Endothelial cell of umbilical vein (primary cell): Measurements from ENCODE around the gene CELF2. TPM values are rescaled to one million over a fixed set of nuclear protein-coding genes. Genes with fewer than 3 reads are reported as not detected.

Source experiments
- BruUV-seq: library from RNA; stranded (reverse); fragments of 400-500 nt; replicated peaks from 2 replicates; lab custom pipeline; 2021; lab: Mats Ljungman, UMichigan
- CTCF ChIA-PET: fragments of 300-600, 350-600 bp; sonication (Branson Sonifier 250); formaldehyde crosslinking; loops from one replicate; lab custom pipeline; 2021; ENCODE audit warnings: antibody characterized with exemption, inconsistent platforms; lab: Charles Lee
- POLR2A ChIA-PET: fragments of 300-600, 350-600 bp; sonication (Branson Sonifier 250); formaldehyde crosslinking; loops from one replicate; lab custom pipeline; 2021; ENCODE audit warnings: antibody characterized with exemption, inconsistent platforms; lab: Charles Lee
- DNase-seq: peaks from one replicate; pipeline ENCODE4 v3.0.0-alpha.2; 2011; ENCODE audit warnings: low read depth, low spot score
- FAIRE-seq: peaks from 2 replicates; lab custom pipeline; 2011; peaks lifted over from hg19 to GRCh38; lab: Jason Lieb, UNC
- H2AFZ ChIP-seq: 2 replicates; pipeline ENCODE4 v1.6.0; 2012; ENCODE audit warnings: low read depth, low read length, control low read depth, inconsistent platforms
- H3K27ac ChIP-seq: 2 replicates; pipeline ENCODE4 v1.5.1; 2011; ENCODE audit warnings: low read depth, mild to moderate bottlenecking, control low read depth, low read length, moderate library complexity; ENCODE audit not compliant: insufficient read depth
- H3K27me3 ChIP-seq, 2 experiments: 2 replicates each; pipeline versions ENCODE4 v1.6.0 to v1.6.1; 2011; ENCODE audit warnings: low read length in 2 of 2, mixed read lengths in 1 of 2; ENCODE audit not compliant: control insufficient read depth in 2 of 2, insufficient read depth in 2 of 2
- H3K36me3 ChIP-seq, 2 experiments: 2 replicates in 1 of 2; 3 replicates in 1 of 2; pipeline ENCODE4 v1.5.1; 2011; ENCODE audit warnings: low read length in 2 of 2, mild to moderate bottlenecking in 1 of 2, moderate library complexity in 1 of 2; ENCODE audit not compliant: control insufficient read depth in 2 of 2, insufficient read depth in 2 of 2; ENCODE audit errors: extremely low read depth in 1 of 2
- H3K4me1 ChIP-seq: 3 replicates; pipeline ENCODE4 v1.5.1; 2011; ENCODE audit warnings: mild to moderate bottlenecking, low read length; ENCODE audit not compliant: control insufficient read depth, insufficient read depth; ENCODE audit errors: extremely low read depth
- H3K4me2 ChIP-seq: 2 replicates; pipeline ENCODE4 v1.6.1; 2011; ENCODE audit warnings: low read length, control low read depth, mixed read lengths; ENCODE audit not compliant: insufficient read depth
- H3K4me3 ChIP-seq, 3 experiments: fragments of 200-600 bp in 1 of 3; sonication (generic), shearing (Covaris generic) in 1 of 3; replicated peaks in 1 of 3; 2 replicates each; pipeline ENCODE4 v1.5.1; 2011 to 2016; ENCODE audit warnings: control low read depth in 3 of 3, low read length in 3 of 3, mild to moderate bottlenecking in 2 of 3, inconsistent platforms in 1 of 3, low read depth in 1 of 3, moderate library complexity in 1 of 3; ENCODE audit not compliant: insufficient read depth in 1 of 3
- H3K79me2 ChIP-seq: 2 replicates; pipeline ENCODE4 v1.6.0; 2012; ENCODE audit warnings: low read length, inconsistent platforms; ENCODE audit not compliant: control insufficient read depth, insufficient read depth
- H3K9ac ChIP-seq: replicated peaks from 2 replicates; pipeline ENCODE3; 2011; ENCODE audit warnings: low read length, control low read depth; ENCODE audit not compliant: insufficient read depth; ENCODE audit errors: extremely low read depth
- H3K9me1 ChIP-seq: replicated peaks from 3 replicates; pipeline ENCODE4 v1.6.0; 2011; ENCODE audit warnings: mild to moderate bottlenecking, low read length; ENCODE audit not compliant: control insufficient read depth, insufficient read depth; ENCODE audit errors: extremely low read depth
- H3K9me3 ChIP-seq: replicated peaks from 2 replicates; pipeline ENCODE4 v1.5.1; 2012; ENCODE audit warnings: low read length, inconsistent platforms; ENCODE audit not compliant: control insufficient read depth, insufficient read depth
- H4K20me1 ChIP-seq: replicated peaks from 2 replicates; pipeline ENCODE3; 2011; ENCODE audit warnings: mild to moderate bottlenecking, low read length; ENCODE audit not compliant: control insufficient read depth, insufficient read depth; ENCODE audit errors: extremely low read depth
- CTCF ChIP-seq, 2 donors: IDR thresholded peaks; 1 replicate in 1 of 2; 2 replicates in 1 of 2; pipeline ENCODE4 v1.5.1; 2011; ENCODE audit warnings: low read length in 2 of 2, mild to moderate bottlenecking in 2 of 2, moderate library complexity in 2 of 2, control low read depth in 1 of 2, inconsistent platforms in 1 of 2, low read depth in 1 of 2; ENCODE audit not compliant: insufficient read depth in 1 of 2; ENCODE audit errors: extremely low read depth in 1 of 2
- EZH2 ChIP-seq: IDR thresholded peaks from 2 replicates; pipeline ENCODE4 v1.6.1; 2012; ENCODE audit warnings: borderline replicate concordance, low read depth, mild to moderate bottlenecking, moderate library complexity, low read length, inconsistent platforms; ENCODE audit not compliant: severe bottlenecking
- FOS ChIP-seq: IDR thresholded peaks from 2 replicates; pipeline ENCODE4 v1.6.1; 2011; ENCODE audit warnings: mild to moderate bottlenecking, low read length, moderate library complexity, borderline replicate concordance; ENCODE audit not compliant: insufficient read depth
- GATA2 ChIP-seq: IDR thresholded peaks from 2 replicates; pipeline ENCODE4 v1.7.0; 2011; ENCODE audit warnings: low read depth, mild to moderate bottlenecking, moderate library complexity, mixed read lengths, low read length; ENCODE audit not compliant: insufficient read length, insufficient read depth
- JUN ChIP-seq: IDR thresholded peaks from 2 replicates; pipeline ENCODE4 v1.6.1; 2011; ENCODE audit warnings: borderline replicate concordance, low read depth; ENCODE audit not compliant: insufficient read length, insufficient read depth
- MAX ChIP-seq: IDR thresholded peaks from 2 replicates; pipeline ENCODE4 v1.6.1; 2011; ENCODE audit not compliant: insufficient read depth, insufficient read length
- MYC ChIP-seq: IDR thresholded peaks from one replicate; pipeline ENCODE4 v1.6.1; 2011; ENCODE audit warnings: mild to moderate bottlenecking, low read depth, low read length
- POLR2A ChIP-seq: IDR thresholded peaks from 2 replicates; pipeline ENCODE4 v1.6.1; 2012; ENCODE audit warnings: low read depth, mild to moderate bottlenecking, control low read depth, low read length
- POLR2AphosphoS5 ChIP-seq: IDR thresholded peaks from 2 replicates; pipeline ENCODE4 v1.6.1; 2012; ENCODE audit warnings: low read depth, mild to moderate bottlenecking, control low read depth, low read length, moderate library complexity; ENCODE audit not compliant: insufficient read depth
- dilution Hi-C: fragments of 300-500 bp; cut with MboI; formaldehyde crosslinking; loops from one replicate; pipeline ENCODE4 v1.15.0; 2019; ENCODE audit warnings: low sequenced_read_pairs; ENCODE audit not compliant: extremely low pct_ligation_motif_present
- intact Hi-C: fragments of 100-400 bp; cut with micrococcal nuclease; formaldehyde crosslinking; loops from one replicate; pipeline ENCODE4 v1.10.0; 2022
- polyA plus RNA-seq, 4 experiments: library from polyadenylated mRNA; depleted of rRNA in 3 of 4; stranded (reverse) in 3 of 4; unstranded in 1 of 4; fragments of >200 nt; gene quantifications; 2 replicates each; pipeline versions ENCODE4 v1.2.1 to v1.2.3, GENCODE V29; 2011 to 2012; ENCODE audit warnings: missing spikeins in 1 of 4
- total RNA-seq: library from RNA; stranded (reverse); gene quantifications from 2 replicates; pipeline ENCODE4 v1.2.3, GENCODE V29; 2021

Gene CELF2
- total and polyA plus RNA-seq, 2 donors (not counting 3 experiments of a cell fraction or from before 2014, with no cell fraction given): 21.6 to 42.6 TPM

GRCh38 chr10:11261687-11262493 is 244.2 kb downstream of the CELF2 start:
- Histone ChIP-seq H3K27me3 (no peaks in the 10 kb centered on the region), H3K9me1 (no peaks in the 10 kb centered on the region), H3K79me2 (no peaks in the 10 kb centered on the region), H3K9ac (no peak overlapping the region), H3K4me2 (no peak overlapping the region), H3K27ac (no peak overlapping the region), H3K4me3 (no peak overlapping the region), H2AFZ (no peak overlapping the region), H3K4me1 (no peaks in the 10 kb centered on the region), H4K20me1 (no peaks in the 10 kb centered on the region), H3K9me3 (no peaks in the 10 kb centered on the region), H3K36me3 (no peaks in the 10 kb centered on the region)
- dilution Hi-C loops: no loop called here
- FAIRE-seq: no peak
- TF ChIP-seq POLR2A (no peak), FOS (no peak), MYC (no peak), MAX (no peak), GATA2 (no peak)
- intact Hi-C loops: no loop called here
- BruUV-seq: no TSS peak
- ChIA-PET CTCF (no interaction called here), POLR2A (no interaction called here)
- DNase-seq: no peak

- H3K9me3 ChIP-seq: no peaks in the 10 kb centered on the region
- H3K79me2 ChIP-seq: no peaks in the 10 kb centered on the region
- no TSS peak for BruUV-seq
- no peak overlapping the region for H3K4me2 ChIP-seq
- no peak overlapping the region for H2AFZ ChIP-seq
- H3K9me1 ChIP-seq: no peaks in the 10 kb centered on the region
- POLR2A ChIA-PET: no interaction called here
- no peak overlapping the region for H3K4me3 ChIP-seq
- FAIRE-seq (no peak), DNase-seq (no peak)
- no peaks in the 10 kb centered on the region for H4K20me1 ChIP-seq
- dilution Hi-C loops (no loop called here), intact Hi-C loops (no loop called here)
- no peak overlapping the region for H3K9ac ChIP-seq
- H3K27ac ChIP-seq: no peak overlapping the region
- H3K36me3 ChIP-seq: no peaks in the 10 kb centered on the region
- TF ChIP-seq FOS (no peak), MYC (no peak), EZH2 (no peak), JUN (no peak), POLR2A (no peak), MAX (no peak), GATA2 (no peak), POLR2AphosphoS5 (no peak), CTCF (IDR thresholded peaks at IDR 0.05; ENCODE audit: extremely low read depth in 1 of 2, insufficient read depth in 1 of 2, low read depth in 1 of 2, low read length in 2 of 2) (no peak)
- H3K4me1 ChIP-seq: no peaks in the 10 kb centered on the region
- no peaks in the 10 kb centered on the region for H3K27me3 ChIP-seq
- CTCF ChIA-PET: no interaction called here
Measured at GRCh38 chr10:11262494-11263345, 245.0 kb downstream of the CELF2 start.
